Tongue (tissue), 2 donors: ENCODE results near the gene POR. TPM values are rescaled to one million over a fixed set of nuclear protein-coding genes. Genes with fewer than 3 reads are reported as not detected.
"Not testable (repeated sequence)": the region's sequence is repeated elsewhere in the genome, so short reads cannot be mapped to it uniquely, and the experiment has no call there.

ENCODE experiments used
- DNase-seq: peaks from one replicate; pipeline ENCODE4 v3.0.0-alpha.2; 2015
- total RNA-seq: library from RNA; depleted of rRNA; stranded (reverse); fragments of >200 nt; gene quantifications from one replicate; pipeline ENCODE4 v1.2.3, GENCODE V29; 2014

Gene POR
- total RNA-seq, 1 donor from 2014 or later = 39.7 TPM

DNA sequence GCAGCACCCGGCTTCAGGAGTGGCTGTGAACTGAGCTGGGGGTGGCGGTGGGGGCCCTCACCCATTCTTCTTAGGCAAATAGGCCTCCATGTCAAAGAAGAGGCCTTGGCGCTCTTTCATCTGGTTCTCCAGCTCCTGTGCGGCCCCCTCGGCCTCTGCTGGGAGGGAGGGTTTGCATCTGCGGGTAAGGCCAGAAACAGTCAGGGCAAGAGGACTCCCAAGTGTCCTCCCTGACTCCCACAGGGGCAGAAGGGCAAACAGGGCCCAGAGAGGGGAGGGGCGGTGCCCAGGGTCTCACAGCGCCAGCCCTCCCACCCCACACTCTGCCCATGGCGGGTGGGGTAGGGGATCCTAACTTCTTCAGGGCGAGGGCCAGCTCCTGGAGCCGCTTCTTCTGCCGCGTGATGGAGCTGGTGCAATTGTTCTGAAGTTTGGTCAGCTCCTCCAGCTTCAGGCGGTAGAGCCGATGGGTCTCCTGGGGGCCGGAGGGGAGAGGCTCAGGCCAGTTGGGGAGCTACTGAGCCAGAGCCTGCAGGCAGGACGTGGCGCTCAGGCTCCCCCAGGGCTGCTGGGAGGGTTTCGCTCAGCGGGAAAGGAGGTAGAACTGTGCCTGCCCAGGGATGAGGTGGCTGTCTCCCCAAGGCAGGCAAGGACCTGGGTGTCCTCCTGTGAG lies 77.3 kb downstream of the POR start:
- DNase-seq = no peak

DNA sequence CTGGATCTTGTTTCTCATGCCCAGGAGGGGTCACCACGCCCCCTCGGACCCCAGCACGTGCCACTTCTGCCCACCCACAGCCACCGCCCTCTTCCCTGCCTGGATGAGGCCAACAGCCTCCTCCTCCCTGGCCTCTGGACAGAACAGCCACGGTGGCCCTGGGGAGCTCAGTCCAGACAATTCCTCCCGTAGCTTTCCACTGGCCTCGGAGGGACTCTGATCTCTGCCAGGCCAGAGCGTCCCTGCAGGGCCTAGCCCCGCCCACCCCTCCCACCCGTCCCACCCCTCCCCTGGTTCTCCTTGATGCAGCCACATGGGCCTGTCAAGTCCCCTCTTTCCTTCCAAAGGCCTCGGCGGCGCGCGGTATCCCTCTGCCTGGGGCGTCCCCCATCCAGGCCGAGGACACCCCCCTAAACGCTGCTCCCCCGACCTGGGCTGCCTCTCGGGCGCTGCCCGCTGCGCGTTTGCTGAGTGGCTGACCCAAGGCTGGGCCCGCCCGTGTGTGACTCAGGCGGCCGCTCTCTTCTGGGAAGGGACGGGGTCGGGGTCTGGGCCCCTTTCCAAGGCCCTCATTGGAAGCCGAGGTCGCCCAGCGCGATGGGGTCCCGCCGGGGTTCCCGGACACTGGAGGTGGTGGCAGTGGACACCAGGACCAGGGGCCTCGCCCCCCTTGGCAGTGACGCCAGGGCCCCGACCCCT lies 78.9 kb downstream of the POR start:
- peak; percentile 61 for DNase-seq

- peak; percentile 97 for DNase-seq
Observed at GRCh38 chr7:75994388-75995051, 79.6 kb downstream of the POR start, which contains the start of gene TMEM120A. Gene TMEM120A (minus strand): TSS chr7:75994595. CDS start chr7:75994570, 25 bp downstream.

DNA sequence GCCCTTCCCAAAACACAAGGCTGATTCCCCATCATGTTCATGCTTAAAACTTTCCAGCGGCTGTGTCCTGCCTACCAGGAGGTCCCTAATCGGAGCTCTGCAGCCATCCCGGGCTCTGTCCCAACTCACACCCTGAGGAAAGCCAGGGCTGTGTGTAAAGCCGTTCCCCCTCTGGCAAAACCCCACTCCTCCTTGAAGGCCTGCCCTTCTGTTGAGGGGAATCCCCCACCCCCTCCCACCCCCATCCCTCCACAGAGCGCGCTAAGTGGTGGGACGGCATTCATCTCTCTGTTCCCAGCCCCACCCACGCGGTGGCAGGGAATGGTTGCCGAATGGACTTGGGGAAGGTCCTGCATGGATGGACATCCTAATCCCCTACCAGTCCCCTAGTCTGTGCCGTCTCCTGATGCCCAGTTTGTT lies 80.1 kb downstream of the POR start:
- DNase-seq = peak; percentile 45

DNA sequence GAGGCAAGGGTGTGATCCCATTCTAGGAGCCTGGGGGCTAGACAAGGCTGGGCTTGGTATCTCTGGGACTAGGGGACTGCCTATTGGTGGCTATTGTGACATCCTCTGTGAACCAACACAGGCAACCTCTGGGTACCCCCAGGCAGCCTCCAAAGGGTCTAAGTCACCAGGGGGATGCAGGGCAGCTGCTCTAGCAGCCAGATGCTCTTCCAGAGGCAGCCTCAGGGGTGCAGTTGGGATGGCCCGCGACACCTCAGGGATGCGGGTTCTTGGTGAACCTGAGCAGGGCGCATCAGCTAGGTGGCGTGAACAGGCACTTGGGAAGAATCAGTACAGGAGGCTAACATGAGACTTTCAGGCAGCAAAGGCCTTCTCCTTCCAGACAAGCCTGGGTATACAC lies 81.0 kb downstream of the POR start:
- DNase-seq = no peak

- no peak for DNase-seq
Observed at GRCh38 chr7:75996476-75996875, 81.5 kb downstream of the POR start.

GRCh38 chr7:75998038-75998437 lies 83.1 kb downstream of the POR start:
- DNase-seq = no peak

- DNase-seq = no peak
Observed at GRCh38 chr7:76000566-76000965, 85.6 kb downstream of the POR start.

DNA sequence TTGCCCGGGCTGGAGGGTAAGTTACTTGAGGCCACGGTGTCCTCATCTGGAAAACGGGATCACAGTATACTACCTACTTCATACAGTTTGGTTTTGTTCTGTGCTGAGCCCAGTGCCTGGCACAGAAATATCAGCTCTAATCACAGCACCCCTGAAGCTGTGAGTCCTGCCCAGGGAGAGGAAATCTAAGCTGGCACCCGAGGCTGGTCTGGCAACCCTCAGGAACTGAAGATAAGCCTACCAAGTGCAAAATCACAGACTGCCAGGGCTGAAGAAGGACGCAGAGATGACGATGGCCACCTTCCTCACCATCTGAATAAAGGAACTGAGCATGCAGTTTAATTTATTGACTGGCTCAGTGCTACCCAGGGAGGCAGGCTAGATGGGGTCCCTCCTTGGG lies 87.2 kb downstream of the POR start:
- no peak for DNase-seq

GRCh38 chr7:76002822-76003221 lies 87.9 kb downstream of the POR start:
- DNase-seq = no peak

- no peak for DNase-seq
Observed at GRCh38 chr7:76003351-76003750, 88.4 kb downstream of the POR start.

DNA sequence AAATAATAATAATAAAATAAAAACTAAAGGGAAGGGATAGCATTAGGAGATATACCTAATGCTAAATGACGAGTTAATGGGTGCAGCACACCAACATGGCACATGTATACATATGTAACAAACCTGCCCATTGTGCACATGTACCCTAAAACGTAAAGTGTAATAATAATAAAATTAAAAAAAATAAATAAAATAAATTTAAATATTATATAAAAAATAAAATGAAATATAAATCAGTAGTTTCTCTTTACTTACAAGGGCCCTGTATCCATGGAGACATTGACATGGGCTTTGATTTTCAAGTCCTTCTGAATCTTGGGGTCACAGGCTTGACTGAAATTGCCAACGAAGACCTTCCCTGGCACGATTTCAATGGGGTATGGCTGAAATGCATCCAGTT lies 90.0 kb downstream of the POR start:
- DNase-seq = not testable (repeated sequence)

DNA sequence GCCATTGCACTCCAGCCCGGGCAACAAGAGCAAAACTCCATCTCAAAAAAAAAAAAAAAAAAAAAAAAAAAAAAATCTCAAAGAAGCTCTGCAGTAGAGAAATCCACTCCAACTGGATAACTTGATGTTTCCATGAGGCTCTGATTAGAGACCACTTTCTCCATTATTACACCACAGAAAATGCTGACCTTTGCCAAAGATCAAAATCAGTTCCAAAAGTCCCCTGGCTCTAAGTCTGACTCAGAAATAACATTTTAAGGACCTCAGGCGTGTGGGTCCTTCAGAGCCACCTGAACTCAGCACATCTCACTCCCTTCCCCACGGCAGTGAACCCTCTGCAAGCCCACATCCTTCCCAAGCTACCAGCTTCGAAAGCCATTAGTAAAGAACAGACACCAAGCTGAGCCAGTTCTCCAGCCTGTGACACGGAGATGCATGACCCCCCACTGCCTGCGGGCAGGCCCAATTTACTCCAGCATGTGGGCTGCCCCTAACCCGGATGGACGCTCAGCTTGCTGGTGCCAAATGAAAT lies 93.3 kb downstream of the POR start:
- DNase-seq = no peak

GRCh38 chr7:76009672-76010600 lies 95.0 kb downstream of the POR start:
- DNase-seq = peak; percentile 41

DNA sequence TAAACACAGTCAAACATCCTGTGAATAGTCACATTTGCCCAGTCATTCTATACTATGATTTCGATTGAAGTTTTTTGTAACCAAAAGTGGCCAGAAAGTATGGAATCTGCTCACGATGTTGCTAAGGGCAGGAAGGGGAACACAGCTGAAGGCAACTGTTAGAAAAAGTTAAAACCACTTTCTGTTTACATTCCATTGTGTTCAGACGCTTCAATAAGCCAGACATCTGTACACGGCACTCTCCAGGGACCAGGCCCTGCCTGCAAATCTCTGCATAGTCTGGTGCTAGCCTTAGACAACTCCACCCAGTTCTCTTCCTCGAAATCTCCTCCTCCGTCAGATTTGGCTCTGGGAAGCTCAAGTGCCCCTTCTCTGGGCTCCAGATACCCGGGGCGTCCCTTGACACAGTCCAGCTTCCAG lies 96.5 kb downstream of the POR start:
- DNase-seq = peak; percentile 92

DNA sequence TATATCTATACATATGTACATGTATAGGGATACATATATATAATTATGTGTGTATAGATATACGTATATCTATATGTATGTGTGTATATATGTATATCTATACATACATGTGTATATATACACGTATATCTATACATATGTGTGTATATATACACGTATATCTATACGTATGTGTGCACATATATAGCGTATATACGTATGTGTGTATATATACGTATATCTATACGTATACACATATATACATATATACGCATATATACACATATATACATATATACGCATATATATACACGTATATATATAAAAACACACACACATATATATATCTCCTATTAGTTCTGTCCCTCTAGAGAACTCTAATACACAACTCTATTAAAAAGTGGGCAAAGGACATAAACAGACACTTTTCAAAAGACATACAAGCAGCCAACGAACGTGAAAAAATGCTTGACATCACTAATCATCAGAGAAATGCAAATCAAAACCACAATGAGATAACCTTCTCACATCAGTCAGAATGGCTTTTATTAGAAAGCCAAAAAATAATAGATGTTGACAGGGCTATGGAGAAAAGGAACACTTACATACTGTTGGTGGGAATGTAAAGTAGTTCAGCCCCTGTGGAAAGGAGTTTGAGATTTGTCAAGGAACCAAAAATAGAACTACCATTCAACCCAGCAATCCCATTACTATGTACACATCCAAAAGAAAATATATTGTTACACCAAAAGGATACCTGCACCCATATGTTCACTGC lies 101.4 kb downstream of the POR start:
- DNase-seq = no peak

DNA sequence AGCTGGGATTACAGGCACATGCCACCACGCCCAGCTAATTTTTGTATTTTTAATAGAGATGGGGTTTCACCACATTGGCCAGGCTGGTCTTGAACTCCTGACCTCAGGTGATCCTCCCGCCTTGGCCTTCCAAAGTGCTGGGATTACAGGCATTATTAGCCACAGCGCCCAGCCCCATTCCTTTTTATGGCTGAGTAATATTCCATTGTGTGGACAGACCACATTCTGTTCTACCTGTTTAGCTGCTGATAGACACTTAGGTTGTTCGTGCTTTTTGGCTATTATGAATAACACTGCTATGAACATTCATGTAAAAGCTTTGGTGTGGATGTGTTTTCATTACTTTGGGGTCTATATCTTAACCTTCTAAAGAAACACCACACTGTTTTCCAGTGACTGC lies 103.6 kb downstream of the POR start:
- DNase-seq = not testable (repeated sequence)

DNA sequence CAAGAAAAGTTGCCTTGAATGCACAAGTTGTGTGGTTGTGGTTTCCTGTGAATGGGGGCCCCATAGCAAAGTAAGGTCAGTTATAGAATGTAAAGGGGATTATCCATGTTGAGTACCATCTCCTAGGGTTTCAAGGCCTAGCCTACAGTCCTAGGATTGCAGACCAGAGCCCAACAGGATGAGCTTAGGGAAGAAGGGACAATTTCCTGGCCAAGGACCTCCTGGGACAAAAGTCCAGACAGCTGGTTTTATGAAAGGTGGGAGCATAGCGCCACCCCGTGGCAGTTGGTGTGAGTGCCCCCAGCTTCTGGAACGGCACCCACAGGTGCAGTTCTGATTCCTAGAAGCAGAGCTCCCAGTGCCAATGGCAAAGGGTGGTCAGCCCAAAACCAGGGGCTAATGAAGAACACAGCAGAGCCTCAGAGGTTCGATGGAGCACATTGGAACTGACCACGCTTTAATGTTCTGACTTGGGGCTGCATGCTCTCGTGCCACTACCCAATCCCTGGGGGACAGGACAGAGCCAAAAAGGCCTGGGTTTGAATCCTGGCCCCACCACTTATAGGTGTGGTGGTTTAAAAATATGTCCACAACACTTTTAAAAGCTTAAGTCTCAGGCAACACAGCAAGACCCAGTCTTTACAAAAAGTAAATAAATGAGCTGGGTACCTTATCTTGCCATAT lies 105.2 kb downstream of the POR start:
- peak; percentile 87 for DNase-seq

DNA sequence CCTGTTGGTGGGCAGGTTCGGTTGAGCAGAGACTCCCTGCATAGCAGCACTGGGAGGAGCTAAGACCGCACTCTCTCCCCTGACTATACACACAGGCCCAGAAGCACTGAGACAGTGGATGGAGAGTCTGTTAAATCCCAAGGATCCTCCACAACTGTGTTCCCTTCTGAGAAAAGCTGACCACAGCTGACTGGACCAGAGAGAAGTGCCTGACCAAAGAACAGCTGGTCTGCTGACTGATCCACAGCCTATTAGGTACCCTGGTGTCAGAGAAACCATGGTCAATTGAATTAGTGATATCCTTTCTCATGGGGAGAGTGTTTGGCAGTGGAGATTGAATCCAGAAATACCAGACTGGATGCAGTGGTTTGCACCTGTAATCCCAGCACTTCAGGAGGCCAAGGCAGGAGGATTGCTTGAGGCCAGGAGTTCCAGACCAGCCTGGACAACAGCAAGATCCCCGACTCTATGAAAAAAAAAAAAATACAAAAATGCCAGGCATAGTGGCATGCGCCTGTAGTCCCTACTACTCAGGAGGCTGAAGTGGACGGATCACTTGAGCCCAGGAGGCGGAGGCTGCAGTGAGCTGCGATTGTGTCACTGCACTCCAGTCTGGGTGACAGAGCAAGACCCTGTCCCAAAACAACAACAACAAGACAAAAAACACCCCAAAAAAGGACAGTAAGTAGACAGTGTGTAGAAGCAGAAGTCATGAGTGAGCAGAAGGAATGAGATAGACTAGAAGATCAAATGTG lies 107.2 kb downstream of the POR start:
- no peak for DNase-seq

GRCh38 chr7:76023002-76023401 lies 108.0 kb downstream of the POR start:
- DNase-seq = no peak
